GM23248 (cell line): Measurements from ENCODE around the gene SETBP1.

Experiments used
- EZH2 ChIP-seq: fragments of 200-600 bp; sonication (generic); IDR thresholded peaks from 2 replicates; pipeline ENCODE4 v1.6.1; 2018; ENCODE audit warnings: antibody characterized with exemption, mild to moderate bottlenecking; ENCODE audit not compliant: insufficient read depth, poor library complexity, severe bottlenecking
- EZH2phosphoT487 ChIP-seq: fragments of 200-600 bp; sonication (generic); IDR thresholded peaks from 2 replicates; pipeline ENCODE4 v1.6.1; 2018; ENCODE audit warnings: antibody characterized with exemption, moderate library complexity, mild to moderate bottlenecking, low read depth; ENCODE audit not compliant: insufficient read depth

GRCh38 chr18:44793194-44793593 is 112.5 kb downstream of the SETBP1 start:
- TF ChIP-seq EZH2 (no peak), EZH2phosphoT487 (no peak)
